ENCODE results near the gene RCAN1. TPM values are rescaled to one million over a fixed set of nuclear protein-coding genes. Genes with fewer than 3 reads are reported as not detected.

The RCAN1 gene
- total and polyA plus RNA-seq, 2 of the 4 experiments (the other 2 are of a cell fraction) = 53.5 to 175 TPM

DNA sequence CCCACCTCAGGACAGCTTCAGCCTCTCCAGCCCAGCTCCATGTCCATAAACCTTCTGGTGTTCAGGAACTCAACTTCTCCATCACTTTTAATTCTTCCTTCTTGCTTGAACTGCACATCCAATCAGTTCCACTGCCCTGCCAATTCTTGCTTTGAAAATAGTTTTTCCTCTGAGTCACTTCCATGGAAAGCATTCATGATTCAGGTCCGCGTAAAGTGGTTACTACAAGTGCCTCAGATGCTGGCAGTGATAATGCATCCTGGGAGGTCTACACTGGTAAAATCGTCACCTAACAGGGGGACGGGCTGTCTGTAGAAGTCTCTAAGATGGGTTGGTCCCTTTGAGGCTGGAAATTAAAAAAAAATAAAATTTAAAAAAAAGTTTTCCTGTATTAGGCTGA lies 25.9 kb upstream of the RCAN1 start:
- Histone ChIP-seq H4K5ac (ENCODE audit: low read depth, low read length) (no peak overlapping the region), H3K4me2 (ENCODE audit: low read depth, low read length) (peak overlapping the region; percentile 48; the same call in 1 of the 2 replicates), H3K27ac (ENCODE audit: insufficient read depth, low read length) (no peak overlapping the region), H3K56ac (ENCODE audit: extremely low read depth, insufficient read depth, low read length) (no peak overlapping the region), H3K79me1 (ENCODE audit: low read depth in 1 of 2, low read length in 2 of 2) (no peaks in the 10 kb centered on the region), H4K91ac (ENCODE audit: insufficient read depth, low read depth, low read length) (0 out of 2 replicates have a peak overlapping the region, but pooled peaks have one; percentile 30), H3K27me3 (ENCODE audit: control insufficient read depth, insufficient read depth, low read length) (peaks cover 10% of the 10 kb centered on the region), H2AK5ac (ENCODE audit: low read depth, low read length) (no peak overlapping the region), H3K9ac (ENCODE audit: low read depth, low read length) (no peak overlapping the region), H2BK15ac (ENCODE audit: low read depth, low read length) (peak overlapping the region; percentile 28; the same call in 1 of the 3 replicates), H2AFZ (replicated peaks; ENCODE audit: low read length, poor library complexity) (peak overlapping the region; percentile 3), H3K14ac (replicated peaks; ENCODE audit: low read depth, low read length) (peak overlapping the region; percentile 22; the same call in 1 of the 2 replicates), H3K18ac (ENCODE audit: low read depth, low read length) (no peak overlapping the region), H3K9me3 (ENCODE audit: control insufficient read depth, insufficient read depth, low read length) (no peaks in the 10 kb centered on the region), H3K23ac (ENCODE audit: low read depth, low read length) (no peak overlapping the region), H2AK9ac (replicated peaks; ENCODE audit: low read depth, low read length, poor library complexity) (no peak overlapping the region), H2BK120ac (ENCODE audit: low read depth, low read length) (peak overlapping the region; percentile 53), H3K9me1 (ENCODE audit: insufficient read depth, low read length) (peaks cover 7% of the 10 kb centered on the region), H3K4me3 (ENCODE audit: insufficient read depth, low read depth, low read length) (no peak overlapping the region), H2BK5ac (ENCODE audit: low read depth, low read length, poor library complexity, severe bottlenecking) (peak overlapping the region; percentile 0), H2BK20ac (ENCODE audit: low read depth, low read length) (peak overlapping the region; percentile 78; the same call in 1 of the 2 replicates), H3K4ac (ENCODE audit: low read depth, low read length) (no peak overlapping the region), H4K20me1 (ENCODE audit: insufficient read depth, low read length) (no peaks in the 10 kb centered on the region), H3K36me3 (ENCODE audit: control insufficient read depth, insufficient read depth, low read length) (no peaks in the 10 kb centered on the region), H3K4me1 (ENCODE audit: control insufficient read depth, insufficient read depth, low read length) (peaks cover 3% of the 10 kb centered on the region; the same call in 1 of the 2 replicates), H4K8ac (ENCODE audit: low read depth in 2 of 2, low read length in 2 of 2) (peak overlapping the region in 1 of 2 experiments; percentile 48; a peak in 1 of 4 replicates)
- ATAC-seq (ENCODE audit: low read depth) (peak; percentile 88), DNase-seq (peak; percentile 85)
- dilution Hi-C loops (cut with HindIII; ENCODE audit: low sequenced_read_pairs, unreplicated experiment) = no loop called here
- POLR2A ChIA-PET (ENCODE audit: unreplicated experiment) = no interaction called here
- CTCF ChIA-PET = no interaction called here
- in situ Hi-C loops (cut with MboI; ENCODE audit: low sequenced_read_pairs) = no loop called here
- TF ChIP-seq MAFK (IDR thresholded peaks at IDR 0.05; ENCODE audit: low read depth, low read length) (no peak), RFX5 (IDR thresholded peaks at IDR 0.05; ENCODE audit: low read depth, low read length) (no peak), CEBPB (IDR thresholded peaks at IDR 0.05; ENCODE audit: low read depth, low read length) (no peak), MAZ (IDR thresholded peaks at IDR 0.05; ENCODE audit: borderline replicate concordance, low read depth, low read length) (no peak), FOS (IDR thresholded peaks at IDR 0.05; ENCODE audit: low read depth, low read length) (no peak), NFE2L2 (IDR thresholded peaks at IDR 0.05; ENCODE audit: low read depth, low read length) (no peak), POLR2A (IDR thresholded peaks at IDR 0.05; ENCODE audit: low read depth, low read length) (no peak), RCOR1 (IDR thresholded peaks at IDR 0.05; ENCODE audit: insufficient replicate concordance, low read length) (no peak), BHLHE40 (IDR thresholded peaks at IDR 0.05; ENCODE audit: low read depth, low read length) (no peak), RAD21 (IDR thresholded peaks at IDR 0.05; ENCODE audit: low read length) (no peak)
- TF ChIP-seq, protein P1, sequence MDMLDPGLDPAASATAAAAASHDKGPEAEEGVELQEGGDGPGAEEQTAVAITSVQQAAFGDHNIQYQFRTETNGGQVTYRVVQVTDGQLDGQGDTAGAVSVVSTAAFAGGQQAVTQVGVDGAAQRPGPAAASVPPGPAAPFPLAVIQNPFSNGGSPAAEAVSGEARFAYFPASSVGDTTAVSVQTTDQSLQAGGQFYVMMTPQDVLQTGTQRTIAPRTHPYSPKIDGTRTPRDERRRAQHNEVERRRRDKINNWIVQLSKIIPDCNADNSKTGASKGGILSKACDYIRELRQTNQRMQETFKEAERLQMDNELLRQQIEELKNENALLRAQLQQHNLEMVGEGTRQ (IDR thresholded peaks at IDR 0.05; ENCODE audit: low read depth, low read length) = no peak
- TF ChIP-seq, protein P2, sequence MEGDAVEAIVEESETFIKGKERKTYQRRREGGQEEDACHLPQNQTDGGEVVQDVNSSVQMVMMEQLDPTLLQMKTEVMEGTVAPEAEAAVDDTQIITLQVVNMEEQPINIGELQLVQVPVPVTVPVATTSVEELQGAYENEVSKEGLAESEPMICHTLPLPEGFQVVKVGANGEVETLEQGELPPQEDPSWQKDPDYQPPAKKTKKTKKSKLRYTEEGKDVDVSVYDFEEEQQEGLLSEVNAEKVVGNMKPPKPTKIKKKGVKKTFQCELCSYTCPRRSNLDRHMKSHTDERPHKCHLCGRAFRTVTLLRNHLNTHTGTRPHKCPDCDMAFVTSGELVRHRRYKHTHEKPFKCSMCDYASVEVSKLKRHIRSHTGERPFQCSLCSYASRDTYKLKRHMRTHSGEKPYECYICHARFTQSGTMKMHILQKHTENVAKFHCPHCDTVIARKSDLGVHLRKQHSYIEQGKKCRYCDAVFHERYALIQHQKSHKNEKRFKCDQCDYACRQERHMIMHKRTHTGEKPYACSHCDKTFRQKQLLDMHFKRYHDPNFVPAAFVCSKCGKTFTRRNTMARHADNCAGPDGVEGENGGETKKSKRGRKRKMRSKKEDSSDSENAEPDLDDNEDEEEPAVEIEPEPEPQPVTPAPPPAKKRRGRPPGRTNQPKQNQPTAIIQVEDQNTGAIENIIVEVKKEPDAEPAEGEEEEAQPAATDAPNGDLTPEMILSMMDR (conservative IDR thresholded peaks at IDR 0.05; ENCODE audit: low read depth, low read length) = no peak
- TF ChIP-seq, protein P3, sequence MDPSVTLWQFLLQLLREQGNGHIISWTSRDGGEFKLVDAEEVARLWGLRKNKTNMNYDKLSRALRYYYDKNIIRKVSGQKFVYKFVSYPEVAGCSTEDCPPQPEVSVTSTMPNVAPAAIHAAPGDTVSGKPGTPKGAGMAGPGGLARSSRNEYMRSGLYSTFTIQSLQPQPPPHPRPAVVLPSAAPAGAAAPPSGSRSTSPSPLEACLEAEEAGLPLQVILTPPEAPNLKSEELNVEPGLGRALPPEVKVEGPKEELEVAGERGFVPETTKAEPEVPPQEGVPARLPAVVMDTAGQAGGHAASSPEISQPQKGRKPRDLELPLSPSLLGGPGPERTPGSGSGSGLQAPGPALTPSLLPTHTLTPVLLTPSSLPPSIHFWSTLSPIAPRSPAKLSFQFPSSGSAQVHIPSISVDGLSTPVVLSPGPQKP (IDR thresholded peaks at IDR 0.05; ENCODE audit: borderline replicate concordance, low read depth, low read length) = no peak
- no TSS peak for BruUV-seq (replicated peaks)
- WGBS, 2 experiments (ENCODE audit: extremely low coverage in 2 of 2, insufficient read length in 1 of 2) = no CpG with 5 or more reads among the region's 4 CpGs
- intact Hi-C loops (cut with micrococcal nuclease) = no loop called here

Data from IMR-90 (cell line).